ENCODE data around the gene SHE. TPM values are rescaled to one million over a fixed set of nuclear protein-coding genes. Genes with fewer than 3 reads are reported as not detected.
"Not testable (repeated sequence)": the region's sequence is repeated elsewhere in the genome, so short reads cannot be mapped to it uniquely, and the experiment has no call there.

The SHE gene
- total RNA-seq, 1 donor from 2014 or later: 60.6 TPM

GRCh38 chr1:154514066-154514553 is 11.9 kb upstream of the SHE start:
- DNase-seq (ENCODE audit: low read depth, low spot score): no peak

GRCh38 chr1:154512760-154513159 is 10.5 kb upstream of the SHE start:
- DNase-seq (ENCODE audit: low read depth, low spot score): no peak

- no peak for DNase-seq (ENCODE audit: low read depth, low spot score)
These were observed 1.7 kb upstream of the SHE start for GRCh38 chr1:154503898-154504297.

GRCh38 chr1:154502744-154503115 is 518 bp upstream of the SHE start:
- DNase-seq (ENCODE audit: low read depth, low spot score): no peak

GRCh38 chr1:154501423-154502065 is 668 bp downstream of the SHE start:
- DNase-seq (ENCODE audit: low read depth, low spot score): no peak

- no peak for DNase-seq (ENCODE audit: low read depth, low spot score)
These were observed 1.7 kb downstream of the SHE start for GRCh38 chr1:154500533-154500932.

GRCh38 chr1:154499446-154499845 is 2.8 kb downstream of the SHE start:
- DNase-seq (ENCODE audit: low read depth, low spot score): no peak

GRCh38 chr1:154497026-154497806 is 5.0 kb downstream of the SHE start:
- DNase-seq (ENCODE audit: low read depth, low spot score): peak; percentile 87

- DNase-seq (ENCODE audit: low read depth, low spot score): no peak
These were observed 5.8 kb downstream of the SHE start for GRCh38 chr1:154496383-154496782.

GRCh38 chr1:154495496-154496273 is 6.5 kb downstream of the SHE start:
- DNase-seq (ENCODE audit: low read depth, low spot score): peak; percentile 33

- peak; percentile 63 for DNase-seq (ENCODE audit: low read depth, low spot score)
These were observed 8.9 kb downstream of the SHE start for GRCh38 chr1:154493276-154493675.

- no peak for DNase-seq (ENCODE audit: low read depth, low spot score)
These were observed 10.1 kb downstream of the SHE start for GRCh38 chr1:154492115-154492514.

- DNase-seq (ENCODE audit: low read depth, low spot score): no peak
These were observed 11.9 kb downstream of the SHE start for GRCh38 chr1:154490317-154490716.

GRCh38 chr1:154489695-154490274 is 12.4 kb downstream of the SHE start:
- no peak for DNase-seq (ENCODE audit: low read depth, low spot score)

GRCh38 chr1:154488922-154489321 is 13.3 kb downstream of the SHE start:
- DNase-seq (ENCODE audit: low read depth, low spot score): no peak

- DNase-seq (ENCODE audit: low read depth, low spot score): not testable (repeated sequence)
These were observed 15.5 kb downstream of the SHE start for GRCh38 chr1:154486756-154487155.

GRCh38 chr1:154485910-154486496 is 16.2 kb downstream of the SHE start:
- no peak for DNase-seq (ENCODE audit: low read depth, low spot score)

- DNase-seq (ENCODE audit: low read depth, low spot score): peak; percentile 98
These were observed 17.1 kb downstream of the SHE start for GRCh38 chr1:154485106-154485505.

GRCh38 chr1:154483941-154484803 is 18.0 kb downstream of the SHE start:
- peak; percentile 64 for DNase-seq (ENCODE audit: low read depth, low spot score)

- DNase-seq (ENCODE audit: low read depth, low spot score): no peak
These were observed 21.2 kb downstream of the SHE start for GRCh38 chr1:154481053-154481452.
